Esophagus squamous epithelium (tissue), 5 donors: Measurements from ENCODE around the gene FAM135A. TPM values are rescaled to one million over a fixed set of nuclear protein-coding genes. Genes with fewer than 3 reads are reported as not detected.

Experiments used
- DNase-seq: peaks from one replicate; lab custom pipeline; 2025; lab: John Stamatoyannopoulos, UW
- H3K27ac ChIP-seq, 4 donors: fragments of 200-600 bp; sonication (generic); one replicate each; pipeline ENCODE4 v1.5.1; 2016 to 2019; ENCODE audit warnings: mild to moderate bottlenecking in 1 of 4
- H3K27me3 ChIP-seq, 4 donors: fragments of 200-600 bp; sonication (generic); 1 replicate in 3 of 4; 2 replicates in 1 of 4; pipeline versions ENCODE4 v1.5.1 to v1.6.0; 2017 to 2021; ENCODE audit warnings: antibody characterized with exemption in 1 of 4
- H3K36me3 ChIP-seq, 3 donors: fragments of 200-600 bp; sonication (generic); one replicate each; pipeline ENCODE4 v1.5.1; 2016 to 2019
- H3K4me1 ChIP-seq, 3 donors: fragments of 200-600 bp; sonication (generic); one replicate each; pipeline ENCODE4 v1.5.1; 2017 to 2019
- H3K4me3 ChIP-seq, 4 donors: fragments of 200-600 bp; sonication (generic); 1 replicate in 3 of 4; 2 replicates in 1 of 4; pipeline ENCODE4 v1.5.1; 2016 to 2019; ENCODE audit warnings: mild to moderate bottlenecking in 2 of 4, moderate library complexity in 1 of 4
- H3K9me3 ChIP-seq, 3 donors: fragments of 200-600 bp; sonication (generic); one replicate each; pipeline ENCODE4 v1.5.1; 2016 to 2019
- CTCF ChIP-seq, 6 experiments: fragments of 450-650 bp in 4 of 6; fragments of 200-600 bp in 2 of 6; sonication (generic) in 2 of 6; IDR thresholded peaks; one replicate each; pipeline ENCODE4 v1.5.1; 2016 to 2019; ENCODE audit warnings: antibody characterized with exemption in 6 of 6, mild to moderate bottlenecking in 4 of 6, moderate library complexity in 4 of 6
- POLR2A ChIP-seq, 4 donors: fragments of 450-650 bp; IDR thresholded peaks; one replicate each; pipeline ENCODE4 v1.6.1; 2017; ENCODE audit warnings: antibody characterized with exemption in 4 of 4, mild to moderate bottlenecking in 4 of 4, moderate library complexity in 3 of 4
- WGBS, 2 donors: methylation state at CpG; one replicate each; pipeline ENCODE4 v1.1.5; 2018; 5-methylcytosine and 5-hydroxymethylcytosine counted together
- intact Hi-C: fragments of 100-400 bp; cut with DNase I; formaldehyde crosslinking; loops from one replicate; pipeline ENCODE4 v1.15.0; 2022
- total RNA-seq, 4 donors: library from RNA; depleted of rRNA; stranded (reverse); fragments of >200 nt; gene quantifications; one replicate each; pipeline ENCODE4 v1.1.0, GENCODE V29; 2016
- donor health status: DM: yes; HTN: yes; CAD: no.

The FAM135A gene
- total RNA-seq, 4 donors from 2014 or later, result 81.4 to 142 (median 120) TPM

- Histone ChIP-seq H3K4me1 (peaks cover 0 to 23% (median 4%) of the 10 kb centered on the region in 3 donors), H3K9me3 (no peaks in the 10 kb centered on the region), H3K27ac (peak within 1 kb of the TSS; percentile 91 to 96 (median 94)), H3K27me3 (no peaks in the 10 kb centered on the region), H3K4me3 (peak within 1 kb of the TSS; percentile 74 to 98 (median 94)), H3K36me3 (peaks cover 0 to 14% (median 0%) of the 10 kb centered on the region in 3 donors)
- TF ChIP-seq CTCF (IDR thresholded peaks at IDR 0.05) (peak in 3 of 6 experiments; percentile 3 to 22 (median 22)), POLR2A (IDR thresholded peaks at IDR 0.05) (peak in 3 of 4 donors; percentile 53 to 76 (median 65))
- peak; percentile 48 for DNase-seq
- 0 to 4% methylated on average over 4 to 11 of the region's 49 CpGs for WGBS, 2 donors
- intact Hi-C loops, result no loop called here
These were observed 153.6 kb downstream of the FAM135A start, which contains the start of gene SDHAF4 for GRCh38 chr6:70566751-70567382. Gene SDHAF4, plus strand, starts transcription at chr6:70566930. Its CDS starts 11 bp downstream, at chr6:70566941.

DNA sequence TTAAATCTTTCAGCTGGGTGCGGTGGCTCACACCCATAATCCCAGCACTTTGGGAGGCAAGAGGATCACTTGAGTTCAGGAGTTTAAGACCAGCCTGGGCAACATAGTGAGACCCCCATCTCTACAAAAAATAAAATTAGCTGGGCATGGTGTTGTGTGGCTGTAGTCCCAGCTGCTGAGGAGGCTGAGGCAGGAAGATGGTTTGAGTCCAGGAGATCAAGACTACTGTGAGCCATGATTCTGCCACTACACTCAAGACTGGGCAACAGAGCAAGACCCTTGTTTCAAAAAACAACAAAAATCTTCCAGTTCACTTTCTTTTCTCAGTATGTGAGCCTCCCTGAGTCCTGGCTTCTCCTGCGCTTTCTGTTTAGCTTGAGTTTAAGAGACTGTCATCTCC lies 161.3 kb downstream of the FAM135A start:
- Histone ChIP-seq H3K4me1 (peaks cover 0 to 21% (median 0%) of the 10 kb centered on the region in 3 donors), H3K36me3 (peaks cover 0 to 15% (median 0%) of the 10 kb centered on the region in 3 donors), H3K4me3 (no peak overlapping the region), H3K27ac (no peak overlapping the region), H3K9me3 (no peaks in the 10 kb centered on the region), H3K27me3 (no peaks in the 10 kb centered on the region)
- no peak for TF ChIP-seq CTCF (IDR thresholded peaks at IDR 0.05)
- no peak for TF ChIP-seq POLR2A (IDR thresholded peaks at IDR 0.05)
- WGBS, 2 donors, result 100% methylated on average over 2 of the region's 2 CpGs
- intact Hi-C loops, result no loop called here
- no peak for DNase-seq

- DNase-seq, result no peak
- Histone ChIP-seq H3K9me3 (no peaks in the 10 kb centered on the region), H3K4me3 (no peak overlapping the region), H3K27me3 (no peaks in the 10 kb centered on the region), H3K36me3 (peaks cover 0 to 19% (median 0%) of the 10 kb centered on the region in 3 donors), H3K4me1 (peaks cover 0 to 21% (median 0%) of the 10 kb centered on the region in 3 donors), H3K27ac (peak overlapping the region in 1 of 4 donors; percentile 53)
- intact Hi-C loops, result no loop called here
- WGBS, 2 donors, result 41 to 44% methylated on average over 7 of the region's 7 CpGs
- TF ChIP-seq POLR2A (IDR thresholded peaks at IDR 0.05), result no peak
- TF ChIP-seq CTCF (IDR thresholded peaks at IDR 0.05), result no peak
These were observed 162.7 kb downstream of the FAM135A start for GRCh38 chr6:70575899-70576495.

DNA sequence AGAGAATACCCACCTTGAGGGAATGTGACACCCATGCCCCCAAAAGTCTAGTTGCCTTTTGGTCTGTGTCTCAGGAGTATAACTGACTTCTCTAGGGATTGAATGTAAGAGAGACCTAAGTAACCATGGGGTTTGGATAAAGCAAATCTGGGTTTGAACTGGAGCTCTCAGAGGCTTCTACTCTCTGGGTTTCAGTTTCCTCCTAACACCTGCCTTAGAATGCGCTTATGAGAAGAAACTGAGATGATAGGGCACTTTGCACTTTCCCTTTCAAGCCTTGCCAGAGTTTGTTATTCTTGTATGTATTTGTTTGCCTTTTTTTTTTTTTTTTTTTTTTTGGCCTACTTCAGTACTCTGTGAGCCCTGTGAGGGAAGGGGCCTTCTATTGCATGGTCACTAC lies 172.8 kb downstream of the FAM135A start:
- DNase-seq, result no peak
- H3K27ac ChIP-seq, result no peak overlapping the region
- H3K4me3 ChIP-seq, result no peak overlapping the region
- H3K36me3 ChIP-seq, result peaks cover 0 to 50% (median 3%) of the 10 kb centered on the region in 3 donors
- 83 to 96% methylated on average over 1 of the region's 1 CpG for WGBS, 2 donors
- H3K27me3 ChIP-seq, result no peaks in the 10 kb centered on the region
- H3K4me1 ChIP-seq, result peaks cover 0 to 22% (median 0%) of the 10 kb centered on the region in 3 donors
- intact Hi-C loops, result no loop called here
- TF ChIP-seq CTCF (IDR thresholded peaks at IDR 0.05) (no peak), POLR2A (IDR thresholded peaks at IDR 0.05) (no peak)
- no peaks in the 10 kb centered on the region for H3K9me3 ChIP-seq

GRCh38 chr6:70590400-70590799 lies 177.1 kb downstream of the FAM135A start:
- peaks cover 0 to 46% (median 17%) of the 10 kb centered on the region in 3 donors for H3K4me1 ChIP-seq
- intact Hi-C loops, result no loop called here
- H3K27me3 ChIP-seq, result no peaks in the 10 kb centered on the region
- TF ChIP-seq POLR2A (IDR thresholded peaks at IDR 0.05) (no peak), CTCF (IDR thresholded peaks at IDR 0.05) (no peak)
- H3K4me3 ChIP-seq, result no peak overlapping the region
- H3K36me3 ChIP-seq, result peaks cover 0 to 7% (median 0%) of the 10 kb centered on the region in 3 donors
- no peaks in the 10 kb centered on the region for H3K9me3 ChIP-seq
- no peak for DNase-seq
- H3K27ac ChIP-seq, result peak overlapping the region in 3 of 4 donors; percentile 2 to 65 (median 16)
